NOMO-1 treated with dmso at 0.1 percent for 144 hours (cell line): ENCODE data around the gene TM4SF4.

Source experiments
- DNase-seq: peaks from one replicate; lab custom pipeline; 2025; ENCODE audit not compliant: unreplicated experiment; lab: John Stamatoyannopoulos, UW

Gene TM4SF4

GRCh38 chr3:149480326-149481017 is 6.0 kb downstream of the TM4SF4 start:
- peak; percentile 77 for DNase-seq

- DNase-seq = peak; percentile 28
Measured at GRCh38 chr3:149481056-149481455, 6.6 kb downstream of the TM4SF4 start.

- DNase-seq = no peak
Measured at GRCh38 chr3:149481491-149481890, 7.0 kb downstream of the TM4SF4 start.

GRCh38 chr3:149486726-149487125 is 12.2 kb downstream of the TM4SF4 start:
- DNase-seq = no peak

- no peak for DNase-seq
Measured at GRCh38 chr3:149487598-149488197, 13.2 kb downstream of the TM4SF4 start.

GRCh38 chr3:149489060-149489690 is 14.7 kb downstream of the TM4SF4 start:
- no peak for DNase-seq

GRCh38 chr3:149490260-149490971 is 15.9 kb downstream of the TM4SF4 start:
- no peak for DNase-seq

- no peak for DNase-seq
Measured at GRCh38 chr3:149493315-149494021, 19.0 kb downstream of the TM4SF4 start.

- peak; percentile 15 for DNase-seq
Measured at GRCh38 chr3:149494022-149494758, 19.7 kb downstream of the TM4SF4 start.

- no peak for DNase-seq
Measured at GRCh38 chr3:149494759-149495580, 20.5 kb downstream of the TM4SF4 start.

- DNase-seq = no peak
Measured at GRCh38 chr3:149495581-149496125, 21.2 kb downstream of the TM4SF4 start.

- no peak for DNase-seq
Measured at GRCh38 chr3:149496891-149497290, 22.4 kb downstream of the TM4SF4 start.

- DNase-seq = no peak
Measured at GRCh38 chr3:149497966-149498670, 23.6 kb downstream of the TM4SF4 start.

GRCh38 chr3:149501524-149501923 is 27.0 kb downstream of the TM4SF4 start:
- no peak for DNase-seq

- no peak for DNase-seq
Measured at GRCh38 chr3:149502438-149502837, 27.9 kb downstream of the TM4SF4 start.

GRCh38 chr3:149506540-149506939 is 32.0 kb downstream of the TM4SF4 start:
- no peak for DNase-seq

- no peak for DNase-seq
Measured at GRCh38 chr3:149506965-149507364, 32.5 kb downstream of the TM4SF4 start.

- peak; percentile 75 for DNase-seq
Measured at GRCh38 chr3:149507491-149508324, 33.2 kb downstream of the TM4SF4 start.
